HG03159 (cell line): ENCODE data around the gene PARP8.
A peak's percentile ranks its signal among the peaks of the same experiment; 100 is the strongest.
"Not testable (repeated sequence)": the region's sequence is repeated elsewhere in the genome, so short reads cannot be mapped to it uniquely, and the experiment has no call there.

ENCODE experiments used
- ATAC-seq: cut with Tn5 transposase; IDR thresholded peaks from one replicate; pipeline ENCODE4 v1.9.1; 2021; ENCODE audit warnings: mild to moderate bottlenecking, moderate library complexity; ENCODE audit not compliant: unreplicated experiment

Gene PARP8

GRCh38 chr5:50675385-50675784 is 8.9 kb downstream of the PARP8 start:
- no peak for ATAC-seq

- ATAC-seq, result not testable (repeated sequence)
These were observed 13.1 kb downstream of the PARP8 start for GRCh38 chr5:50679554-50679953.

DNA sequence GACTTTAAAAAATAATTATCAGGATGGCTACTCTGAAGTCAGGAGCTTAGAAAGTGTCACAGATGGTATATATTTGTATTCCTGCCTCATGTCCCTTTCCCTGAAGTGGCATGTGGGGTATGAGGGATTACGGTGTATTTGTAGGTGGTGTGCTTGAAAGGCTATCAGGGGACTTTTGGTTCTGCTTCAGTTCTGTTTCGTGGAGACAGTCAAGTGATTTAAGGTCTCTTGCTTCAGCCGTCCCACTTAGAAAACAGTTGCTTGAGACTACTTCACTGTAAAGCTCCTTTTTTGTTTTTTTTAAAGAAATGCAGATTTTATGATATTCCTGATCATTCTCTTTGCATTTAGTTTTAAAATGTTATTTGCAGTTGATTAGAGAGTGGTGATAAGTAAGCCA is 18.3 kb downstream of the PARP8 start:
- no peak for ATAC-seq

GRCh38 chr5:50687548-50687947 is 21.1 kb downstream of the PARP8 start:
- no peak for ATAC-seq

DNA sequence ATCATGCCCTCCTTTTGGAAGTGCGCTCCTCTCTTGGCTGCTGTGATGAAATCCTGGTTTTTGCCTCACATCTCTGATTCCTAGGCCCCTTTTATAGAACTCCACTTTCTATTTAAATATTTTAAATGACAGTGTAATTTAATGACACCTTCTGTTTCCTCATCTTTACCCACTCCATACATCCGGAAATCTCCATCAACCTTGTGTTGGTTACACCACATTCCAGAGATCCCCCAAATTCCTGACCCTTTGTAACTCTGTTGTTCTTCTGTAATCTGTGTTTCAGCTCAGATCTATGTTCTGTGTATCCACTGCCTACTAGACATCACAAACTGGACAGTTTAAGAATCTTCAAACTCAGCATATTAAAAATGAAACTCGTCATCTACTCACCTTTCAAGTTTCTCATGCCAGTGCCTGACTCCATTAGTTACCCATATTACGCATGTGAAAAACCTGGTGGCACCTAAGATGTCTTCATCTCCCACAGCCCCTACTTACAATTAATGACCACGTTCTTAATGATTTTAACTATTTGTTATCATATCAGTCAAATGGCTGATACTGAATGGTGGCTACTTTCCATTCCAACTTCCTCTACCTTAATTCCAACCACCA is 25.1 kb downstream of the PARP8 start:
- no peak for ATAC-seq

GRCh38 chr5:50694027-50694590 is 27.7 kb downstream of the PARP8 start:
- no peak for ATAC-seq

DNA sequence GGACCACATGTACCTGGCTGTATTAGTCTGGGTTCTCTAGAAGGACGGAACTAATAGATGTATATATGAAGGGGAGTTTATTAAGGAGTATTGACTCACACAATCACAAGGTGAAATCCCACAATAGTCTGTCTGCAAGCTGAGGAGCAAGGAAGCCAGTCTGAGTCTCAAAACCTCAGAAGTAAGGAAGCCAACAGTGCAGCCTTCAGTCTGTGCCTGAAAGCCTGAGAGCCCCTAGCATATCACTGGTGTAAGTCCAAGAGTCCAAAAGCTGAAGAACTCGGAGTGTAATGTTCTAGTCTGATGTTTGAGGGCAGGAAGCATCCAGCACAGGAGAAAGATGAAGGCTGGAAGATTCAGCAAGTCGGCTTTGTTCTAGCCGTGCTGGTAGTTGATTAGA is 28.2 kb downstream of the PARP8 start:
- not testable (repeated sequence) for ATAC-seq

- peak; percentile 60 for ATAC-seq
These were observed 31.3 kb downstream of the PARP8 start for GRCh38 chr5:50697739-50698138.

GRCh38 chr5:50699737-50700136 is 33.3 kb downstream of the PARP8 start:
- no peak for ATAC-seq

DNA sequence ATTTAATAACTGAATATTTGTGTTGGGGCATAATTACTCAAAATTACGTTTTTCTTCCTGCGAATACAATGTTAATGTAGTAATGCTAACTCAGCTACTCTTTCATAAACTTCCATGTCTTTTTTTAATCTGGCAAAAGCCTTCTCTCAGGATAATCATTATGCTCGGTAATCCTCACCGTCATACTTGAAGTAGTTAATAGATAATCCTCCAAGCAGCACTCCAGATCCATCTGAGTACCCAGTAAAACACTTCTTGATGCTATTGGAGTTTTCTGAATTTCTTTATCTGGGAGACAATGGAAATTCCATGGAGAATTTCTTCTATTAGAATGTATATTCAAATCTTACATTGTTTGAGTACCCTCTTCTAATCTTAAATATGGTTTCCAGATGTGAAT is 34.3 kb downstream of the PARP8 start:
- no peak for ATAC-seq

GRCh38 chr5:50702615-50703366 is 36.4 kb downstream of the PARP8 start:
- no peak for ATAC-seq

DNA sequence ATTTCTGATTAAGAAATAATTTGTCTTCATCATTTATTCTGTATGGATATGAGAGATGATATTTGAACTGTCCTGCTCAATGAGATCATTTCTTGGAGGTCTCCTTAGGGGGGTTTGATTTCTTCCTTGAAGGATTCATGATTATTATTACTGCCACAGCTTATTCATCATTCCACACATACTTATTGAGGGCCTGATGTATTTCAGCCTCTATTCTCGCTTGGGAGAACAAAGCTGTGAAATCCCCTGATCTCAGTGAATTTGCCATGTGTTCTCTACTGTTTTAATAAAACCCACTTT is 36.9 kb downstream of the PARP8 start:
- no peak for ATAC-seq

DNA sequence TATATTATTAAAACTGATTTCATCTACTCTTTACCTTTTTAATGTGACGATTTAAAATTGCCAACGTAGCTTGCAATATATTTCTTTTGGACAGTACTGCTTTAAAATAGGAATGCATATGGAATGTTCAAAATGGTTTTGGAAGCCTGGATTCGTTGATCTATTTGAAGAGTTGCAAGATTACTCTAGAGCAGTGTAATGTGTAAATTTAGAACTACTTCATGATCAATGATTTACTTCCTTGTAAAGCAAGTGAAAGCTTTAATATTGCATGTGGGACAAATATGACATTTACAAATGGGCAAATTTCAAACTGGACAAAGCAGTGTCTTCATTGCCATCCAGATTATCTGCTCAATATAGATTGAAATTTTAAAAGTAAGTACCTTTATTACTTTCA is 38.3 kb downstream of the PARP8 start:
- ATAC-seq, result no peak

GRCh38 chr5:50709471-50709870 is 43.0 kb downstream of the PARP8 start:
- no peak for ATAC-seq

GRCh38 chr5:50710838-50711237 is 44.4 kb downstream of the PARP8 start:
- peak; percentile 29 for ATAC-seq

- ATAC-seq, result peak; percentile 96
These were observed 44.8 kb downstream of the PARP8 start for GRCh38 chr5:50711280-50711679.

DNA sequence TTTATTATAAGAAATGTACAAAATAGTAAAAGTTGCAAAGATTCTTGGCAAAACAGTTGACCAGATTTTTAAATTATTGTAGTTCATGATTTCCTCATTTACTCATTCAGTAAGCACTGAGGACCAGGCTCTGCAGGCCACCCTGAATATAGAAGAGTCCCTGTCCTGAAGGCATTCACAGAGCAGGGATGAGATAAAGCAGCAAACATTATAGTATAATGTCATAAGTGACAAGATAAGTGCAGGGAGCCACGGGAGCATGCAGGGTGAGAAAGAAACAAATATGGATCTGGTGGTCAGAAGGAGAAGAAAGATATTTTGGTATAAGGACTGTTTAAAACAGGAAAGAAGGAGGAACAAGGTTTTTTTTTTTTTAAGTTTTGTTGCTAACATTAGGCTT is 46.0 kb downstream of the PARP8 start:
- no peak for ATAC-seq

GRCh38 chr5:50715001-50715400 is 48.6 kb downstream of the PARP8 start:
- no peak for ATAC-seq

GRCh38 chr5:50716134-50716533 is 49.7 kb downstream of the PARP8 start:
- ATAC-seq, result no peak

GRCh38 chr5:50717651-50718050 is 51.2 kb downstream of the PARP8 start:
- ATAC-seq, result peak; percentile 77

GRCh38 chr5:50720061-50720710 is 53.7 kb downstream of the PARP8 start:
- ATAC-seq, result no peak

GRCh38 chr5:50722223-50722622 is 55.8 kb downstream of the PARP8 start:
- no peak for ATAC-seq
